Measurements from ENCODE around the gene RGN.
"Not testable (repeated sequence)": the region's sequence is repeated elsewhere in the genome, so short reads cannot be mapped to it uniquely, and the experiment has no call there.

The RGN gene
- total RNA-seq = 0.04 to 0.15 reads per million in 2 donors

GRCh38 chrX:47078129-47079043 lies at the start of gene RGN:
RGN (plus strand) TSS chrX:47078443; CDS start chrX:47081145, 2,702 bp downstream.
- no peak for DNase-seq

- no peak for DNase-seq
Measured at GRCh38 chrX:47030339-47030738, 47.9 kb upstream of the RGN start.

- DNase-seq = no peak
Measured at GRCh38 chrX:47047989-47048388, 30.3 kb upstream of the RGN start.

- DNase-seq = no peak
Measured at GRCh38 chrX:47059142-47059874, 18.9 kb upstream of the RGN start.

- no peak for DNase-seq
Measured at GRCh38 chrX:47060708-47061107, 17.5 kb upstream of the RGN start.

GRCh38 chrX:47061238-47061919 lies 16.9 kb upstream of the RGN start:
- no peak for DNase-seq

- DNase-seq = no peak
Measured at GRCh38 chrX:47063179-47063578, 15.1 kb upstream of the RGN start.

GRCh38 chrX:47068214-47068613 lies 10.0 kb upstream of the RGN start:
- no peak for DNase-seq

- no peak for DNase-seq
Measured at GRCh38 chrX:47068720-47069119, 9.5 kb upstream of the RGN start.

- no peak for DNase-seq
Measured at GRCh38 chrX:47080215-47080914, 2.1 kb downstream of the RGN start.

GRCh38 chrX:47080915-47081236 lies 2.6 kb downstream of the RGN start:
- no peak for DNase-seq

- no peak for DNase-seq
Measured at GRCh38 chrX:47091149-47091775, 13.0 kb downstream of the RGN start.

GRCh38 chrX:47093248-47093647 lies 15.0 kb downstream of the RGN start:
- no peak for DNase-seq

- no peak for DNase-seq
Measured at GRCh38 chrX:47093860-47094259, 15.6 kb downstream of the RGN start.

GRCh38 chrX:47097018-47097417 lies 18.8 kb downstream of the RGN start:
- DNase-seq = no peak

GRCh38 chrX:47098338-47099094 lies 20.3 kb downstream of the RGN start:
- DNase-seq = no peak

GRCh38 chrX:47101206-47101605 lies 23.0 kb downstream of the RGN start:
- no peak for DNase-seq

GRCh38 chrX:47110936-47111615 lies 32.8 kb downstream of the RGN start:
- not testable (repeated sequence) for DNase-seq

GRCh38 chrX:47112316-47112954 lies 34.2 kb downstream of the RGN start:
- no peak for DNase-seq

GRCh38 chrX:47116551-47117110 lies 38.4 kb downstream of the RGN start:
- DNase-seq = not testable (repeated sequence)

Data from activated gamma-delta T cell (primary cell).